H1 (cell line): ENCODE data around the gene PRPF39.

ENCODE experiments used
- EZH2 ChIP-seq: fragments of 200-600 bp; sonication (generic); IDR thresholded peaks from 2 replicates; pipeline ENCODE4 v1.7.1; 2012; ENCODE audit warnings: low read depth, mild to moderate bottlenecking, moderate library complexity, low read length, inconsistent platforms; ENCODE audit not compliant: severe bottlenecking
- POLR2A ChIP-seq, 2 experiments: IDR thresholded peaks; 1 replicate in 1 of 2; 2 replicates in 1 of 2; pipeline ENCODE4 v1.6.1; 2011; ENCODE audit warnings: low read depth in 2 of 2, low read length in 2 of 2, mild to moderate bottlenecking in 2 of 2; ENCODE audit errors: control extremely low read depth in 1 of 2
- POLR2AphosphoS5 ChIP-seq: IDR thresholded peaks from 2 replicates; pipeline ENCODE4 v1.6.1; 2011; ENCODE audit warnings: low read depth, low read length
- RAD21 ChIP-seq, 2 experiments: IDR thresholded peaks in 1 of 2; conservative IDR thresholded peaks in 1 of 2; 2 replicates each; pipeline ENCODE4 v1.6.1; 2011; ENCODE audit warnings: low read depth in 2 of 2, low read length in 2 of 2, improper control_type of control experiment in 1 of 2, inconsistent platforms in 1 of 2, mild to moderate bottlenecking in 1 of 2, moderate library complexity in 1 of 2
- SAP30 ChIP-seq: fragments of 300-600 bp; sonication (generic); IDR thresholded peaks from 2 replicates; pipeline ENCODE4 v1.7.1; 2012; ENCODE audit warnings: low read length, moderate library complexity, mild to moderate bottlenecking, inconsistent platforms; ENCODE audit not compliant: insufficient read depth, insufficient replicate concordance
- TAF1 ChIP-seq: IDR thresholded peaks from 2 replicates; pipeline ENCODE4 v1.6.1; 2011; ENCODE audit warnings: mild to moderate bottlenecking, low read depth, low read length
- YY1 ChIP-seq: IDR thresholded peaks from 2 replicates; pipeline ENCODE4 v1.6.1; 2011; ENCODE audit warnings: low read depth, mild to moderate bottlenecking, low read length
- TF ChIP-seq, protein P1 (sequence below): fragments of 300-600 bp; sonication (generic); IDR thresholded peaks from 2 replicates; pipeline ENCODE4 v1.7.1; 2012; ENCODE audit warnings: low read length, moderate library complexity, mild to moderate bottlenecking, inconsistent platforms; ENCODE audit not compliant: insufficient replicate concordance
- TF ChIP-seq, protein P2 (sequence below), 3 experiments: IDR thresholded peaks; 1 replicate in 2 of 3; 2 replicates in 1 of 3; pipeline versions ENCODE4 v1.5.1 to v1.6.1; 2011; ENCODE audit warnings: low read length in 3 of 3, mild to moderate bottlenecking in 3 of 3, inconsistent platforms in 2 of 3, low read depth in 1 of 3, moderate library complexity in 1 of 3; ENCODE audit not compliant: insufficient read depth in 1 of 3; ENCODE audit errors: control extremely low read depth in 1 of 3
- TF ChIP-seq, protein P3 (sequence below): IDR thresholded peaks from 2 replicates; pipeline ENCODE4 v1.6.1; 2011; ENCODE audit warnings: low read depth, mild to moderate bottlenecking, low read length; ENCODE audit not compliant: insufficient read depth

DNA sequence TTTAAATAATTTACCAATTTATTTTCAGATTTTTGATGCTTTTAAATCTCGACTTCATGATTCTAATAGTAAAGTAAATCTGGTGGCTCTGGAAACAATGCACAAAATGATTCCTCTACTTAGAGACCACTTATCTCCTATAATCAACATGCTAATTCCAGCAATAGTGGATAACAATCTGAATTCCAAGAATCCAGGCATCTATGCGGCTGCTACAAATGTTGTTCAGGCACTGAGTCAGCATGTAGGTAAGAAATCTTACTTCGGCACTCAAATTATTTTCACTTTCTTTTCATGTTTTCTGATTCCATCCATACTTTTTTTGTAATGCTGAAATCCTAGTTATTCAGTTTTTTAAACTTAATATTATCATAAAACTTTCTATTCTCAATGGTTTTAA is 15.5 kb upstream of the PRPF39 start:
- TF ChIP-seq, protein P1, sequence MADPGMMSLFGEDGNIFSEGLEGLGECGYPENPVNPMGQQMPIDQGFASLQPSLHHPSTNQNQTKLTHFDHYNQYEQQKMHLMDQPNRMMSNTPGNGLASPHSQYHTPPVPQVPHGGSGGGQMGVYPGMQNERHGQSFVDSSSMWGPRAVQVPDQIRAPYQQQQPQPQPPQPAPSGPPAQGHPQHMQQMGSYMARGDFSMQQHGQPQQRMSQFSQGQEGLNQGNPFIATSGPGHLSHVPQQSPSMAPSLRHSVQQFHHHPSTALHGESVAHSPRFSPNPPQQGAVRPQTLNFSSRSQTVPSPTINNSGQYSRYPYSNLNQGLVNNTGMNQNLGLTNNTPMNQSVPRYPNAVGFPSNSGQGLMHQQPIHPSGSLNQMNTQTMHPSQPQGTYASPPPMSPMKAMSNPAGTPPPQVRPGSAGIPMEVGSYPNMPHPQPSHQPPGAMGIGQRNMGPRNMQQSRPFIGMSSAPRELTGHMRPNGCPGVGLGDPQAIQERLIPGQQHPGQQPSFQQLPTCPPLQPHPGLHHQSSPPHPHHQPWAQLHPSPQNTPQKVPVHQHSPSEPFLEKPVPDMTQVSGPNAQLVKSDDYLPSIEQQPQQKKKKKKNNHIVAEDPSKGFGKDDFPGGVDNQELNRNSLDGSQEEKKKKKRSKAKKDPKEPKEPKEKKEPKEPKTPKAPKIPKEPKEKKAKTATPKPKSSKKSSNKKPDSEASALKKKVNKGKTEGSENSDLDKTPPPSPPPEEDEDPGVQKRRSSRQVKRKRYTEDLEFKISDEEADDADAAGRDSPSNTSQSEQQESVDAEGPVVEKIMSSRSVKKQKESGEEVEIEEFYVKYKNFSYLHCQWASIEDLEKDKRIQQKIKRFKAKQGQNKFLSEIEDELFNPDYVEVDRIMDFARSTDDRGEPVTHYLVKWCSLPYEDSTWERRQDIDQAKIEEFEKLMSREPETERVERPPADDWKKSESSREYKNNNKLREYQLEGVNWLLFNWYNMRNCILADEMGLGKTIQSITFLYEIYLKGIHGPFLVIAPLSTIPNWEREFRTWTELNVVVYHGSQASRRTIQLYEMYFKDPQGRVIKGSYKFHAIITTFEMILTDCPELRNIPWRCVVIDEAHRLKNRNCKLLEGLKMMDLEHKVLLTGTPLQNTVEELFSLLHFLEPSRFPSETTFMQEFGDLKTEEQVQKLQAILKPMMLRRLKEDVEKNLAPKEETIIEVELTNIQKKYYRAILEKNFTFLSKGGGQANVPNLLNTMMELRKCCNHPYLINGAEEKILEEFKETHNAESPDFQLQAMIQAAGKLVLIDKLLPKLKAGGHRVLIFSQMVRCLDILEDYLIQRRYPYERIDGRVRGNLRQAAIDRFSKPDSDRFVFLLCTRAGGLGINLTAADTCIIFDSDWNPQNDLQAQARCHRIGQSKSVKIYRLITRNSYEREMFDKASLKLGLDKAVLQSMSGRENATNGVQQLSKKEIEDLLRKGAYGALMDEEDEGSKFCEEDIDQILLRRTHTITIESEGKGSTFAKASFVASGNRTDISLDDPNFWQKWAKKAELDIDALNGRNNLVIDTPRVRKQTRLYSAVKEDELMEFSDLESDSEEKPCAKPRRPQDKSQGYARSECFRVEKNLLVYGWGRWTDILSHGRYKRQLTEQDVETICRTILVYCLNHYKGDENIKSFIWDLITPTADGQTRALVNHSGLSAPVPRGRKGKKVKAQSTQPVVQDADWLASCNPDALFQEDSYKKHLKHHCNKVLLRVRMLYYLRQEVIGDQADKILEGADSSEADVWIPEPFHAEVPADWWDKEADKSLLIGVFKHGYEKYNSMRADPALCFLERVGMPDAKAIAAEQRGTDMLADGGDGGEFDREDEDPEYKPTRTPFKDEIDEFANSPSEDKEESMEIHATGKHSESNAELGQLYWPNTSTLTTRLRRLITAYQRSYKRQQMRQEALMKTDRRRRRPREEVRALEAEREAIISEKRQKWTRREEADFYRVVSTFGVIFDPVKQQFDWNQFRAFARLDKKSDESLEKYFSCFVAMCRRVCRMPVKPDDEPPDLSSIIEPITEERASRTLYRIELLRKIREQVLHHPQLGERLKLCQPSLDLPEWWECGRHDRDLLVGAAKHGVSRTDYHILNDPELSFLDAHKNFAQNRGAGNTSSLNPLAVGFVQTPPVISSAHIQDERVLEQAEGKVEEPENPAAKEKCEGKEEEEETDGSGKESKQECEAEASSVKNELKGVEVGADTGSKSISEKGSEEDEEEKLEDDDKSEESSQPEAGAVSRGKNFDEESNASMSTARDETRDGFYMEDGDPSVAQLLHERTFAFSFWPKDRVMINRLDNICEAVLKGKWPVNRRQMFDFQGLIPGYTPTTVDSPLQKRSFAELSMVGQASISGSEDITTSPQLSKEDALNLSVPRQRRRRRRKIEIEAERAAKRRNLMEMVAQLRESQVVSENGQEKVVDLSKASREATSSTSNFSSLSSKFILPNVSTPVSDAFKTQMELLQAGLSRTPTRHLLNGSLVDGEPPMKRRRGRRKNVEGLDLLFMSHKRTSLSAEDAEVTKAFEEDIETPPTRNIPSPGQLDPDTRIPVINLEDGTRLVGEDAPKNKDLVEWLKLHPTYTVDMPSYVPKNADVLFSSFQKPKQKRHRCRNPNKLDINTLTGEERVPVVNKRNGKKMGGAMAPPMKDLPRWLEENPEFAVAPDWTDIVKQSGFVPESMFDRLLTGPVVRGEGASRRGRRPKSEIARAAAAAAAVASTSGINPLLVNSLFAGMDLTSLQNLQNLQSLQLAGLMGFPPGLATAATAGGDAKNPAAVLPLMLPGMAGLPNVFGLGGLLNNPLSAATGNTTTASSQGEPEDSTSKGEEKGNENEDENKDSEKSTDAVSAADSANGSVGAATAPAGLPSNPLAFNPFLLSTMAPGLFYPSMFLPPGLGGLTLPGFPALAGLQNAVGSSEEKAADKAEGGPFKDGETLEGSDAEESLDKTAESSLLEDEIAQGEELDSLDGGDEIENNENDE = no peak
- TF ChIP-seq, protein P2, sequence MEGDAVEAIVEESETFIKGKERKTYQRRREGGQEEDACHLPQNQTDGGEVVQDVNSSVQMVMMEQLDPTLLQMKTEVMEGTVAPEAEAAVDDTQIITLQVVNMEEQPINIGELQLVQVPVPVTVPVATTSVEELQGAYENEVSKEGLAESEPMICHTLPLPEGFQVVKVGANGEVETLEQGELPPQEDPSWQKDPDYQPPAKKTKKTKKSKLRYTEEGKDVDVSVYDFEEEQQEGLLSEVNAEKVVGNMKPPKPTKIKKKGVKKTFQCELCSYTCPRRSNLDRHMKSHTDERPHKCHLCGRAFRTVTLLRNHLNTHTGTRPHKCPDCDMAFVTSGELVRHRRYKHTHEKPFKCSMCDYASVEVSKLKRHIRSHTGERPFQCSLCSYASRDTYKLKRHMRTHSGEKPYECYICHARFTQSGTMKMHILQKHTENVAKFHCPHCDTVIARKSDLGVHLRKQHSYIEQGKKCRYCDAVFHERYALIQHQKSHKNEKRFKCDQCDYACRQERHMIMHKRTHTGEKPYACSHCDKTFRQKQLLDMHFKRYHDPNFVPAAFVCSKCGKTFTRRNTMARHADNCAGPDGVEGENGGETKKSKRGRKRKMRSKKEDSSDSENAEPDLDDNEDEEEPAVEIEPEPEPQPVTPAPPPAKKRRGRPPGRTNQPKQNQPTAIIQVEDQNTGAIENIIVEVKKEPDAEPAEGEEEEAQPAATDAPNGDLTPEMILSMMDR (IDR thresholded peaks at IDR 0.05; ENCODE audit: control extremely low read depth in 1 of 3, insufficient read depth in 1 of 3, low read depth in 1 of 3, low read length in 3 of 3) = no peak
- TF ChIP-seq RAD21 (IDR thresholded peaks at IDR 0.05 in 1 of 2, conservative IDR thresholded peaks at IDR 0.05 in 1 of 2; ENCODE audit: low read depth in 2 of 2, low read length in 2 of 2) (no peak), SAP30 (no peak), TAF1 (no peak), YY1 (no peak), POLR2A (IDR thresholded peaks at IDR 0.05; ENCODE audit: control extremely low read depth in 1 of 2, low read depth in 2 of 2, low read length in 2 of 2) (no peak), POLR2AphosphoS5 (no peak), EZH2 (no peak)
- TF ChIP-seq, protein P3, sequence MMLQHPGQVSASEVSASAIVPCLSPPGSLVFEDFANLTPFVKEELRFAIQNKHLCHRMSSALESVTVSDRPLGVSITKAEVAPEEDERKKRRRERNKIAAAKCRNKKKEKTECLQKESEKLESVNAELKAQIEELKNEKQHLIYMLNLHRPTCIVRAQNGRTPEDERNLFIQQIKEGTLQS = no peak
